Naive thymus-derived CD4-positive, alpha-beta T cell (primary cell): Measurements from ENCODE around the gene IRGQ. TPM values are rescaled to one million over a fixed set of nuclear protein-coding genes. Genes with fewer than 3 reads are reported as not detected.

Experiments used
- ATAC-seq: fragments of 150-1000 bp; cut with Tn5 transposase; 2 replicates; pipeline ENCODE4 v1.10.0; 2021; ENCODE audit warnings: mild to moderate bottlenecking, moderate library complexity
- CTCF ChIA-PET: fragments of 350-600 bp; sonication (Branson Sonifier 250); formaldehyde crosslinking; loops from one replicate; lab custom pipeline; 2021; ENCODE audit warnings: antibody characterized with exemption; lab: Charles Lee
- POLR2A ChIA-PET: fragments of 350-600 bp; sonication (Branson Sonifier 250); formaldehyde crosslinking; loops from one replicate; lab custom pipeline; 2021; ENCODE audit warnings: antibody characterized with exemption, inconsistent platforms; lab: Charles Lee
- DNase-seq, 9 donors: peaks; one replicate each; pipeline versions ENCODE4 v3.0.0 to v3.0.0-alpha.2; 2020 to 2022; ENCODE audit warnings: mixed read lengths in 1 of 9
- H3K27ac ChIP-seq: one replicate; pipeline ENCODE4 v1.7.0; 2013; ENCODE audit warnings: mild to moderate bottlenecking, low read depth, low read length, moderate library complexity
- H3K27me3 ChIP-seq, 2 donors: one replicate each; pipeline ENCODE4 v1.7.0; 2013; ENCODE audit warnings: low read length in 2 of 2, mild to moderate bottlenecking in 2 of 2, moderate library complexity in 2 of 2; ENCODE audit not compliant: control insufficient read depth in 2 of 2, insufficient read depth in 2 of 2
- H3K36me3 ChIP-seq, 3 experiments: 1 replicate in 2 of 3; 2 replicates in 1 of 3; pipeline ENCODE4 v1.7.0; 2013; ENCODE audit warnings: low read length in 3 of 3, mild to moderate bottlenecking in 3 of 3, moderate library complexity in 1 of 3; ENCODE audit not compliant: insufficient read depth in 3 of 3, control insufficient read depth in 2 of 3
- H3K4me1 ChIP-seq, 2 donors: one replicate each; pipeline ENCODE4 v1.7.0; 2013; ENCODE audit warnings: low read length in 2 of 2, mild to moderate bottlenecking in 2 of 2, moderate library complexity in 1 of 2; ENCODE audit not compliant: control insufficient read depth in 2 of 2, insufficient read depth in 2 of 2
- H3K4me3 ChIP-seq: 2 replicates; pipeline ENCODE4 v1.7.0; 2013; ENCODE audit warnings: mild to moderate bottlenecking, low read length
- H3K9me3 ChIP-seq, 3 experiments: 1 replicate in 2 of 3; 2 replicates in 1 of 3; pipeline ENCODE4 v1.7.0; 2013; ENCODE audit warnings: low read length in 3 of 3; ENCODE audit not compliant: control insufficient read depth in 2 of 3
- H3K27ac Mint-ChIP-seq, 9 donors: one replicate each; pipeline ENCODE4 v1.8.0; 2020 to 2022; ENCODE audit warnings: mixed read lengths in 9 of 9, mild to moderate bottlenecking in 8 of 9, moderate library complexity in 5 of 9, inconsistent platforms in 2 of 9
- H3K27me3 Mint-ChIP-seq, 5 donors: one replicate each; pipeline ENCODE4 v1.8.0; 2021 to 2022; ENCODE audit warnings: mixed read lengths in 5 of 5, mild to moderate bottlenecking in 1 of 5
- H3K36me3 Mint-ChIP-seq, 5 donors: one replicate each; pipeline ENCODE4 v1.8.0; 2020 to 2022; ENCODE audit warnings: mixed read lengths in 5 of 5, mild to moderate bottlenecking in 3 of 5, inconsistent platforms in 1 of 5
- H3K4me1 Mint-ChIP-seq, 7 donors: one replicate each; pipeline ENCODE4 v1.8.0; 2020 to 2022; ENCODE audit warnings: mixed read lengths in 7 of 7, mild to moderate bottlenecking in 3 of 7, inconsistent platforms in 1 of 7
- H3K4me3 Mint-ChIP-seq, 10 donors: one replicate each; pipeline ENCODE4 v1.8.0; 2020 to 2022; ENCODE audit warnings: mild to moderate bottlenecking in 10 of 10, mixed read lengths in 10 of 10, moderate library complexity in 6 of 10, inconsistent platforms in 2 of 10
- H3K9me3 Mint-ChIP-seq, 11 donors: one replicate each; pipeline ENCODE4 v1.8.0; 2020 to 2022; ENCODE audit warnings: mixed read lengths in 11 of 11, mild to moderate bottlenecking in 4 of 11, inconsistent platforms in 1 of 11, moderate library complexity in 1 of 11
- intact Hi-C, 2 donors: fragments of 100-400 bp; cut with micrococcal nuclease; formaldehyde crosslinking; loops; one replicate each; pipeline ENCODE4 v1.15.1; 2023
- polyA plus RNA-seq, 2 donors: library from polyadenylated mRNA; unstranded; fragments of 300-500 nt; fragmentation: Illumina TruSeq; gene quantifications; one replicate each; pipeline ENCODE4 v1.2.3, GENCODE V29; 2021
- total RNA-seq, 6 experiments: library from RNA in 5 of 6; stranded (reverse) in 5 of 6; gene quantifications; 1 replicate in 5 of 6; 2 replicates in 1 of 6; pipeline ENCODE4 v1.2.3 and lab custom pipeline; 2021 to 2026

IRGQ gene
- total and polyA plus RNA-seq, 7 experiments from 2014 or later = 0.32 to 43.8 (median 13.7) TPM

DNA sequence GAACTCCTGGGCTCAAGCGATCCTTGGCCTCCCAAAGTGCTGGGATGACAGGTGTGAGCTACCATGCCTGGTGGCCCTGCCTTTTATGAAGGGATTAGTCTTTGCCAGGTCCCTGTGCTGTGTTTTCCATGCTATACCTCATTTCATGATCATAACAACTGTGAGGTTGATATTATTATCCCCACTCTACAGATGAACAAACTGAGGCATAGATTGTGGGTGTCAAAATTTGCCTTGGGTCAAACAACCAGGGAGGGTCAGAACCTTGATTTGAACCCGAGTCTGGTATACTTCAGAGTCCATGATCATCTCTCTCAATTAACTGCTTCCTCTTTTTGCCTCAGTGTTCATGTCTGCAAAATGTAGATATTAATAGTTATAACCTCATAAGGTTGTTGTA is 13.4 kb downstream of the IRGQ start:
- H3K4me1 ChIP-seq = peaks cover 0 to 4% of the 10 kb centered on the region in 2 donors
- H3K9me3 Mint-ChIP-seq = no peaks in the 10 kb centered on the region
- H3K4me1 Mint-ChIP-seq = peaks cover 7 to 44% (median 15%) of the 10 kb centered on the region in 7 donors
- peaks cover 0 to 5% (median 0%) of the 10 kb centered on the region in 5 donors for H3K27me3 Mint-ChIP-seq
- H3K9me3 ChIP-seq = no peaks in the 10 kb centered on the region
- H3K27me3 ChIP-seq = no peaks in the 10 kb centered on the region
- H3K36me3 Mint-ChIP-seq = peaks cover 0 to 11% (median 0%) of the 10 kb centered on the region in 5 donors
- intact Hi-C loops = no loop called here
- no peak overlapping the region for H3K27ac ChIP-seq
- no peak overlapping the region for H3K27ac Mint-ChIP-seq
- ATAC-seq = no peak
- H3K36me3 ChIP-seq = no peaks in the 10 kb centered on the region
- CTCF ChIA-PET = no interaction called here
- DNase-seq = no peak
- POLR2A ChIA-PET = no interaction called here
- no peak overlapping the region for H3K4me3 ChIP-seq
- no peak overlapping the region for H3K4me3 Mint-ChIP-seq

DNA sequence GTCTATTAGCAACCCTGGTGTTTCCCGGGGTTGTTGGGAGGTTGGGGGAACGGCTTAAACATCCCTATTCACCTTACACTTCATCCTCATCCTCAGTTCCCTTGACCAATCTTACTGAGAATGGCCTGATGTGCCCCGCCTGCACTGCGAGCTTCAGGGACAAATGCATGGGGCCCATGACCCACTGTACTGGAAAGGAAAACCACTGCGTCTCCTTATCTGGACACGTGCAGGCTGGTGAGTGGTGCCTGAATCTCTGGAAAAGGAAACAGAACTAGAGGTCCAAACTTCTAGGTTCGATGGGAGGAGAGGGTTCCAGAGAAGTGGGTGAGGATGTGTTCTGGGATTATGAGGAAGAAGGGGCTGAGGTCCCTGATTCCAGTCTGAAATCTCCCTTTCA is 14.5 kb downstream of the IRGQ start:
- ATAC-seq (no peak), DNase-seq (no peak)
- Mint-ChIP-seq H3K4me3 (peak overlapping the region in 2 of 10 donors; percentile 12 to 84), H3K27me3 (peaks cover 0 to 5% (median 0%) of the 10 kb centered on the region in 5 donors), H3K27ac (peak overlapping the region in 5 of 9 donors; percentile 8 to 92 (median 53)), H3K4me1 (peaks cover 7 to 44% (median 24%) of the 10 kb centered on the region in 7 donors), H3K36me3 (peaks cover 0 to 11% (median 0%) of the 10 kb centered on the region in 5 donors), H3K9me3 (no peaks in the 10 kb centered on the region)
- peaks cover 0 to 4% of the 10 kb centered on the region in 2 donors for H3K4me1 ChIP-seq
- ChIA-PET POLR2A (no interaction called here), CTCF (interaction anchor here (0.6 kb wide), 1 partner anchor 53 kb away, joined by 3 read pairs; no protein-coding TSS in a partner anchor)
- no peak overlapping the region for H3K4me3 ChIP-seq
- no peaks in the 10 kb centered on the region for H3K9me3 ChIP-seq
- H3K36me3 ChIP-seq = no peaks in the 10 kb centered on the region
- intact Hi-C loops = no loop called here
- no peak overlapping the region for H3K27ac ChIP-seq
- no peaks in the 10 kb centered on the region for H3K27me3 ChIP-seq

DNA sequence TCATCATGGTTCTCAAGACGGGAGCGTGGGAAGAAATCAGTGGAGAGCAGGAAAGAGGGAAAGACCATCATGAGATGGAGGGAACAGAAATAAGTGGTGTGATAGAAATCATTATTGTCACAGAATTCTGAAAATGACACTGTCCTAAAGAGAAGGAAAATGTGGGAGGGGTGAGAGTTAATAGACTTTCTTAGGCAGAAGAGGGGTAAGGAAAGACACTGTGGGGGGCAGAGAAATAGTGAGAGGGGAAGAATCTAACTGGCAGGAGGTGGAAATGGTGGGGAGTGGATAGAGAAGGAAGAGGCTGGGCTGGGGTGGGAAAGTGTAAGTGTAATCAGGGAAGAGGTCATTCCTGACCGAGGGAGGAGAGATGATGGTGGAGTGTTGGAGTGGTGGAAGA is 17.1 kb downstream of the IRGQ start:
- POLR2A ChIA-PET = interaction anchor here (0.9 kb wide), 1 partner anchor 17 kb away, joined by 3 read pairs; the partner anchor contains the start of gene IRGQ
- intact Hi-C loops = loop anchor here in 1 of 2 donors (5.0 kb wide), 1 partner anchor 116 kb away; no protein-coding TSS in a partner anchor
- peak overlapping the region in 6 of 9 donors; percentile 32 to 73 (median 54) for H3K27ac Mint-ChIP-seq

DNA sequence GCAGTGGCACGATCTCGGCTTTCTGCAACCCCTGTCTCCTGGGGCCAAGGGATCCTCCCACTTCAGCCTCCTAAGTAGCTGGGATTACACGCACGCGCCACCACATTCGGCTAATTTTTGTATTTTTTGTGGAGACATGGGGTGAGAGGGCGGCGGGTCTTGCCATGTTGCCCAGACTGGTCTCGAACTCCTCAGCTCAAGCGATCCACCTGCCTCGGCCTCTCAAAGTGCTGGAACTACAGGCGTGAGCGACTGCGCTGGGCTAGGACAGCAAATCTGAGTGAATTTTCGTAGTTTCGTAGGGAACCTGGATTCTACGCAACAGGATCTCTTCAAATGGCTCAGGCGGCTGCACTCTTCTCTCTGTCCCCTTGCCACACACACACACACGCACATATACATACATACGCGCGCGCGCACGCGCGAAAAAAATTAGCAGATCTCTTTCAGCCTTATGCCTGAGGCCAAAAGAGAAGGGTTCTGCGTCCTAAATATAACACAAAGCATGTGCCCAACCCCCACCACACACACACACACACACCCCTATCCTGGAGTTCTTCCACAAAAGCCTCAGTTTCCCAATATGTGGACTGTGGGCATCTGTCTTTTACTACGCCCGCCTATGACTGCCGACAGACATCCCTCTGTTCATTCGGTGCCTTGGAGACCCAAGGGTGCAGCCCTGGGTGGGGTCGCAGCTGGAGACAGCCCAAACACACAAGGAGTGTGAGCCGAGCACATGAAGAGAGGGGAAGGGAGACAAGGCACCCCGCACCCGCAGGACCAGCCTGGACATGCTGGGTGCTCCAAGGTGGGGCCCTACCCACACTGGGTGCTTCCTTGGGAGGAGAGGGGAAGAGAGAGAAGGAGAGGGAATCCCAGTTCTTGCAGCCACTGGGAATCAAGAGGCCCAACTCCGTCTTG is 19.7 kb downstream of the IRGQ start:
- H3K27ac Mint-ChIP-seq = peak overlapping the region; percentile 72 to 98 (median 93)
- Histone ChIP-seq H3K27ac (peak overlapping the region; percentile 81), H3K9me3 (no peaks in the 10 kb centered on the region), H3K4me1 (peaks cover 12 to 14% of the 10 kb centered on the region in 2 donors), H3K4me3 (peak overlapping the region; percentile 52), H3K36me3 (no peaks in the 10 kb centered on the region), H3K27me3 (no peaks in the 10 kb centered on the region)
- H3K36me3 Mint-ChIP-seq = peaks cover 0 to 8% (median 3%) of the 10 kb centered on the region in 5 donors
- POLR2A ChIA-PET = interaction anchor here (1.3 to 5.1 kb wide), 2 partner anchors 20 to 113 kb away, joined by 3 to 51 read pairs; partner anchors contain the start of genes IRGQ and ZNF576
- peak overlapping the region; percentile 70 to 98 (median 93) for H3K4me3 Mint-ChIP-seq
- H3K27me3 Mint-ChIP-seq = peaks cover 0 to 5% (median 0%) of the 10 kb centered on the region in 5 donors
- intact Hi-C loops = loop anchor here (1.0 to 5.0 kb wide), 9 partner anchors 14 to 179 kb away; partner anchors contain the start of genes IRGQ (in 2 of the 2), ZNF428 (in 2 of the 2), ZNF575 (in 2 of the 2) and ZNF576 (in 2 of the 2)
- DNase-seq = peak in 1 of 9 donors; percentile 16
- peaks cover 0 to 1% (median 0%) of the 10 kb centered on the region in 11 donors for H3K9me3 Mint-ChIP-seq
- ATAC-seq = no peak
- CTCF ChIA-PET = interaction anchor here (1.0 to 3.4 kb wide), 3 partner anchors 20 to 21 kb away, joined by 3 to 36 read pairs (median 3); partner anchors contain the start of genes IRGQ and ZNF576
- peaks cover 22 to 56% (median 45%) of the 10 kb centered on the region in 7 donors for H3K4me1 Mint-ChIP-seq

More for the DNA sequence above, 17.1 kb downstream of the IRGQ start:
- no peak overlapping the region for H3K27ac ChIP-seq
- H3K4me3 ChIP-seq = no peak overlapping the region
- H3K4me1 ChIP-seq = peaks cover 12 to 18% of the 10 kb centered on the region in 2 donors
- H3K36me3 ChIP-seq = no peaks in the 10 kb centered on the region
- Mint-ChIP-seq H3K27me3 (peaks cover 0 to 5% (median 0%) of the 10 kb centered on the region in 5 donors), H3K9me3 (peaks cover 0 to 1% (median 0%) of the 10 kb centered on the region in 11 donors), H3K4me3 (peak overlapping the region in 9 of 10 donors; percentile 6 to 86 (median 48)), H3K4me1 (peaks cover 12 to 51% (median 32%) of the 10 kb centered on the region in 7 donors), H3K36me3 (peaks cover 0 to 5% (median 0%) of the 10 kb centered on the region in 5 donors)
- DNase-seq (no peak), ATAC-seq (no peak)
- CTCF ChIA-PET = no interaction called here
- H3K27me3 ChIP-seq = no peaks in the 10 kb centered on the region
- H3K9me3 ChIP-seq = no peaks in the 10 kb centered on the region

DNA sequence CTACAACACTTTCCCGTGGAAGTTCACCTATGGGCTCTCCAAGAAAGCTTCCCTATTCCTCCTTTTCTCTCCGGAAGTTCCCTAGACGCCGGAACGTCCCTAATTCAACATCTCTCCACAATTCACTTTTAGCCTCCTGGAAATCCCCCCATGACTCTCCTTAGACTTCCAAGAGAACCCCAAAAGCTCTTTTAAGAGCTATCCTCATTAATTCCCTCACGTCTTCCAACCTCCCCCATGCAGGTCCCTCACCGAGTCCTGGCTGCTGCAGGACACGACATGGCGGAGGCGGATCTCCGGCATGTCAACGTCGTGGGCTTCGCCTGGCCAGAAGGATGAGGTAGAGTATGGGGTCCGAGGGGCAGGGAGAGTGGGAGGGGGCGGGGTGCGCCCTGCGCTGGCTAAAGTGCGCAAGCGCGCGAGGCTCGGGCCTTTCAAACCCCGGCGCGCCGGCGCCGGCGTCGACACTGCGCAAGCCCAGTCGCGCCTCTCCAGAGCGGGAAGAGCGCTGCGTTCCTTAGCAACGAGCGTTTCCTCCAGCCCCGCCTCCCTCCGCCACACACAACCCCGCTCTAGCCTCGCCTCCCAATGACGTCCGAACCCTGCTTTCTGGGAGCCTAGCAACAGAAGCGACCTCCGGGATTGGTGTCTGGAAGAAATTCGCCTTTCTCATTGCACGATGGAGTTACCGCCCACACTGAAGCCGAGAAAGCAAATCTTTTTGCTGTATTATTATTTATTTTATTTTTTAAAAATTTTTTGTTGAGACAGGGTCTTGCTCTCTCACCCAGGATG is 20.6 kb downstream of the IRGQ start, which contains the start of the genes PINLYP and XRCC1:
Gene PINLYP (plus strand): TSS at position 646 of the 795 bp plus-strand sequence. CDS start 1,391 bp downstream, outside the sequence.
Gene XRCC1 (minus strand): TSS at position 372 of the 795 bp plus-strand sequence. CDS start 69 bp downstream, at position 303.
- intact Hi-C loops = loop anchor here (1.0 to 5.0 kb wide), 9 partner anchors 13 to 180 kb away; partner anchors contain the start of genes IRGQ (in 2 of the 2), ZNF428 (in 2 of the 2), ZNF575 (in 2 of the 2) and ZNF576 (in 2 of the 2)
- peak within 1 kb of the TSS; percentile 77 for H3K4me3 ChIP-seq
- H3K36me3 ChIP-seq = no peaks in the 10 kb centered on the region
- peak within 1 kb of the TSS; percentile 92 to 98 (median 96) for H3K4me3 Mint-ChIP-seq
- H3K36me3 Mint-ChIP-seq = peaks cover 0 to 10% (median 3%) of the 10 kb centered on the region in 5 donors
- peaks cover 26 to 63% (median 51%) of the 10 kb centered on the region in 7 donors for H3K4me1 Mint-ChIP-seq
- CTCF ChIA-PET = interaction anchor here (0.6 to 3.4 kb wide), 6 partner anchors 10 to 136 kb away, joined by 3 to 36 read pairs (median 3); partner anchors contain the start of genes IRGQ and ZNF576
- peaks cover 0 to 1% (median 0%) of the 10 kb centered on the region in 11 donors for H3K9me3 Mint-ChIP-seq
- POLR2A ChIA-PET = interaction anchor here (0.6 to 5.1 kb wide), 10 partner anchors 10 to 180 kb away, joined by 3 to 51 read pairs (median 4); partner anchors contain the start of genes IRGQ, SMG9, ZNF575 and ZNF576
- H3K27ac ChIP-seq = peak within 1 kb of the TSS; percentile 98
- H3K27me3 ChIP-seq = no peaks in the 10 kb centered on the region
- H3K27ac Mint-ChIP-seq = peak within 1 kb of the TSS; percentile 93 to 99 (median 96)
- DNase-seq (peak; percentile 85 to 99 (median 95)), ATAC-seq (peak; percentile 99)
- H3K4me1 ChIP-seq = peaks cover 12 to 14% of the 10 kb centered on the region in 2 donors
- peaks cover 0 to 5% (median 0%) of the 10 kb centered on the region in 5 donors for H3K27me3 Mint-ChIP-seq
- no peaks in the 10 kb centered on the region for H3K9me3 ChIP-seq
